ENCODE data around the gene RGSL1. TPM values are rescaled to one million over a fixed set of nuclear protein-coding genes. Genes with fewer than 3 reads are reported as not detected.

RGSL1 gene
- total RNA-seq, 1 donor from 2014 or later = not detected

DNA sequence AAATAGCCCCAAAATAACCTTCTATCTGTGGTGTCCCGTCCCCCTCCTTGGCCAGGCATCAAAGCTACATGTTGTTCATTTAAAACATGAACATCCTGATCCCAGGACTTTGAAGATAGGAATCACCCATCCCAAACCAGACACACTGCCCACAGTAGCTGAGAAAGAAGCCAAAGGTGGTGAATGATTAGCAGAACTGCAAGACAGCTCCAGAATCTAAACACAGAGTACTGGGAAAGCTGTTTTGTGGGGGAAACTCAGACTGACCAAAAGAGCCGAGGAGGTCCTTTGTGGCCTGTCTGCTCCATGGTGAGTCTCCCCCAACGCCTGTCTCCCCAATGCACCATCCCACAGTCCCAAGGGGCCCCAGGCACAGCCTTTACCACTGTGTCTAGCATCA, 42.2 kb upstream of the RGSL1 start:
- H3K36me3 Mint-ChIP-seq (ENCODE audit: low read depth, unreplicated experiment) = peaks cover 3% of the 10 kb centered on the region
- no peak for DNase-seq (ENCODE audit: low spot score)
- no peak for TF ChIP-seq CTCF (IDR thresholded peaks at IDR 0.05; ENCODE audit: unreplicated experiment)
- no peaks in the 10 kb centered on the region for H3K9me3 Mint-ChIP-seq (ENCODE audit: unreplicated experiment)
- H3K4me1 Mint-ChIP-seq (ENCODE audit: unreplicated experiment) = no peaks in the 10 kb centered on the region
- no peaks in the 10 kb centered on the region for H3K27me3 Mint-ChIP-seq (ENCODE audit: unreplicated experiment)
- H3K4me3 Mint-ChIP-seq (ENCODE audit: unreplicated experiment) = no peak overlapping the region
- H3K27ac Mint-ChIP-seq (ENCODE audit: unreplicated experiment) = no peak overlapping the region

- no peak for DNase-seq (ENCODE audit: low spot score)
- H3K4me1 Mint-ChIP-seq (ENCODE audit: unreplicated experiment) = no peaks in the 10 kb centered on the region
- H3K36me3 Mint-ChIP-seq (ENCODE audit: low read depth, unreplicated experiment) = peaks cover 3% of the 10 kb centered on the region
- no peak overlapping the region for H3K4me3 Mint-ChIP-seq (ENCODE audit: unreplicated experiment)
- no peak overlapping the region for H3K27ac Mint-ChIP-seq (ENCODE audit: unreplicated experiment)
- TF ChIP-seq CTCF (IDR thresholded peaks at IDR 0.05; ENCODE audit: unreplicated experiment) = no peak
- no peaks in the 10 kb centered on the region for H3K27me3 Mint-ChIP-seq (ENCODE audit: unreplicated experiment)
- H3K9me3 Mint-ChIP-seq (ENCODE audit: unreplicated experiment) = no peaks in the 10 kb centered on the region
Observed at GRCh38 chr1:182408435-182409075, 41.4 kb upstream of the RGSL1 start.

- H3K4me3 Mint-ChIP-seq (ENCODE audit: unreplicated experiment) = no peak overlapping the region
- no peaks in the 10 kb centered on the region for H3K4me1 Mint-ChIP-seq (ENCODE audit: unreplicated experiment)
- H3K9me3 Mint-ChIP-seq (ENCODE audit: unreplicated experiment) = no peaks in the 10 kb centered on the region
- no peak overlapping the region for H3K27ac Mint-ChIP-seq (ENCODE audit: unreplicated experiment)
- H3K27me3 Mint-ChIP-seq (ENCODE audit: unreplicated experiment) = no peaks in the 10 kb centered on the region
- no peak for DNase-seq (ENCODE audit: low spot score)
- TF ChIP-seq CTCF (IDR thresholded peaks at IDR 0.05; ENCODE audit: unreplicated experiment) = no peak
- peaks cover 3% of the 10 kb centered on the region for H3K36me3 Mint-ChIP-seq (ENCODE audit: low read depth, unreplicated experiment)
Observed at GRCh38 chr1:182410138-182410537, 39.8 kb upstream of the RGSL1 start.

DNA sequence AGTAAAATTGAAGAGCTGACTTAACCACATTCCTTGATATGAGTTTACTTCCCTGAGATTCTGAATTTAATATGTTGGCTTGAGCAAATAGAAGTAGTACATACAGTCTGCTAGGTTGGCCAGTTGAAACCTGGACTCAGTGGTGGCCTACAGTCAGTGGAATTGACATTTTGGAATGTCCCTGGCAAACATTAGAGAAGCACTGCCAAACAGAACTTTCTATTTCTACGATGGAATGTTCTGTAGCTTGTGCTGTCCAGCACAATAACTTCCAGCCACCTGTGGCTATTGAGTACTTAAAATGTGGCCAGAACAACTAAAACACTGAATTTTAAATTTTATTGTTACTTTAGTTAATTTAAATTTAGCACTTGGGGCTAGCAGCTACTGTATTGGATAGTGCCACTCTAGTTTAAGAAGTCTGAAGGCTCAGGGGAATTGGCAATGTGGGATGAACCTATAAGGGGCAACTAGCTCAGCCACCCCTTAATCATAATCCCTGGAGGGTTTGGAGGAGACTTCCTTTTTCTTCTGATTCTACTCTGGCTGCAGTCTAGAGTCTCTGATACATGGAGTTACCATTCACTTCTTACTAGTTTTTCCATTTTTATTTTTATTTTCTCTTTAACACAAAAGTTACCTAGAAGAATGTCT, 39.2 kb upstream of the RGSL1 start:
- no peaks in the 10 kb centered on the region for H3K36me3 Mint-ChIP-seq (ENCODE audit: low read depth, unreplicated experiment)
- H3K27ac Mint-ChIP-seq (ENCODE audit: unreplicated experiment) = no peak overlapping the region
- TF ChIP-seq CTCF (IDR thresholded peaks at IDR 0.05; ENCODE audit: unreplicated experiment) = no peak
- peaks cover 2% of the 10 kb centered on the region for H3K27me3 Mint-ChIP-seq (ENCODE audit: unreplicated experiment)
- H3K4me3 Mint-ChIP-seq (ENCODE audit: unreplicated experiment) = no peak overlapping the region
- no peak for DNase-seq (ENCODE audit: low spot score)
- H3K9me3 Mint-ChIP-seq (ENCODE audit: unreplicated experiment) = no peaks in the 10 kb centered on the region
- H3K4me1 Mint-ChIP-seq (ENCODE audit: unreplicated experiment) = no peaks in the 10 kb centered on the region

DNA sequence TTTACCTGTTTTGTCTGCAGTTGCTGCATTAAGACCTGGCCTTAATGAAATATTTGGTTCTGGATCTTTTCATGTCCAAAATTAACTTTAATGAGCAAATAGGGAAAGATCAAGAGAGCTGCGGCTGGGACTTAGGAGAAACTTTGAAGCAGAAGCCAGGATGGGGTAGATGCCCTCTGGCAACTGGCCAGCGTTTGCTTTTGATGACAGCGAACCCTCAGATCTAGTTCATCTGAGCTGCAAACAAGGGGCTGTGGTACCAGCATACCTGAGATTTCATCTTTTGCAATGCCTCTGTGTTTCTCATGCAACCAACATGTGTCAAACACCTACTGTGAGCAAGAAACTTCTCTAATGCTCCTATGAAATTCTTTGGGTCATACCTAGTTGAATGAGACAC, 36.5 kb upstream of the RGSL1 start:
- no peaks in the 10 kb centered on the region for H3K36me3 Mint-ChIP-seq (ENCODE audit: low read depth, unreplicated experiment)
- TF ChIP-seq CTCF (IDR thresholded peaks at IDR 0.05; ENCODE audit: unreplicated experiment) = no peak
- DNase-seq (ENCODE audit: low spot score) = no peak
- H3K9me3 Mint-ChIP-seq (ENCODE audit: unreplicated experiment) = no peaks in the 10 kb centered on the region
- H3K4me3 Mint-ChIP-seq (ENCODE audit: unreplicated experiment) = no peak overlapping the region
- no peaks in the 10 kb centered on the region for H3K4me1 Mint-ChIP-seq (ENCODE audit: unreplicated experiment)
- H3K27ac Mint-ChIP-seq (ENCODE audit: unreplicated experiment) = no peak overlapping the region
- H3K27me3 Mint-ChIP-seq (ENCODE audit: unreplicated experiment) = peaks cover 2% of the 10 kb centered on the region

All from endothelial cell (in vitro differentiated cells).